NCI-H2081 treated with DMSO at 0.1 percent for 48 hours (cell line): Measurements from ENCODE around the gene ADAMTSL4.
"Not testable (repeated sequence)": the region's sequence is repeated elsewhere in the genome, so short reads cannot be mapped to it uniquely, and the experiment has no call there.

Experiments
- DNase-seq: peaks from one replicate; lab custom pipeline; 2025; lab: John Stamatoyannopoulos, UW

ADAMTSL4 gene

DNA sequence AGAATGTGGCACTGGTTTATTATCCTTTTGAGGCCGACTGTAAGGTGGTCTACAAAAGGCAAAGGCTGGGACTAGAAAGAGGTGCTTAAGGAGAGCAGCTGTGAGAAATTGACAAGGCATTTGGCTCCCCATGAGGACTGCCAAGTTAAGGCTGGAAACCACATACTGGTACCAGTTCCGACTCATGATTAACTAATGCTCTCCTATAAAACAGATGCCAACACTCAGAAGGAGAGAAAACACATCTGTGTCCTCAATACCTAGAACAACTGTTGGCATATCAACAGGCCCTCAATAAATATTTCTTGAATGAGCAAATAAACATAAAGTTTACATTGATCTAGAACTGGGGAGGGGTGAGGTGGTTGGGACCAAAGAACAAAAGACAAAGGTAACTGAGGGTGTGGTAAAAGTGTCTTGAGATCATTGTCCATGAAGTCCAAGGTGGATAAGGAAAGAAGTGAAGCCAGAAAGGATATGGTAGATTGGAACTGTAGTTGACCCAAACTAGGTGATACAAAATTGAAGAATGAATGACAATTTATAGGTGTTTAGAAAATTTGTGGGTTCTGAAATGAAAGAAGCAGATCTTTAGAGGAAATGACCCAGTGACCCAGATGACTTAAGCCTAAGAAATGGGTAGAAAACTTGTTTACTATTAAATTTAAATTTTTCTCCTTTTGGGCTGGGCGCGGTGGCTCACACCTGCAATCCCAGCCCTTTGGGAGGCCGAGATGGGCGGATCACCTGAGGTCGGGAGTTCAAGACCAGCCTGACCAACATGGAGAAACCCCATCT lies 47.1 kb downstream of the ADAMTSL4 start:
- DNase-seq = no peak

- no peak for DNase-seq
These were observed 47.8 kb downstream of the ADAMTSL4 start for GRCh38 chr1:150596976-150597375.

DNA sequence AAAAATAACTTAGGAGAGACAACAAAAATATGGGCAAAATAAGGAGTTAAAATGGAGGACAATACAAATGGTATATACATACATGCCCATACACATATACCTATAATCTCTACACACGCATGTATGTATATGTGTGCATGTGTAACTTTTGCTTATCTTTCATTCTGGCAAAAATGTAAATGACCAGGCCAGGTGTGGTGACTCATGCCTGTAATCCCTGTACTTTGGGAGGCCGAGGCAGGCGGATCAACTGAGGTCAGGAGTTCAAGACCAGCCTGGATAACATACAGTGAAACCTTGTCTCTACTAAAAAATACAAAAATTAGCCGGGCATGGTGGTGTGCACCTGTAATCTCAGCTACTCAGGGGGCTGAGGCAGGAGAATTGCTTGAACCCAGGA lies 49.1 kb downstream of the ADAMTSL4 start:
- not testable (repeated sequence) for DNase-seq

DNA sequence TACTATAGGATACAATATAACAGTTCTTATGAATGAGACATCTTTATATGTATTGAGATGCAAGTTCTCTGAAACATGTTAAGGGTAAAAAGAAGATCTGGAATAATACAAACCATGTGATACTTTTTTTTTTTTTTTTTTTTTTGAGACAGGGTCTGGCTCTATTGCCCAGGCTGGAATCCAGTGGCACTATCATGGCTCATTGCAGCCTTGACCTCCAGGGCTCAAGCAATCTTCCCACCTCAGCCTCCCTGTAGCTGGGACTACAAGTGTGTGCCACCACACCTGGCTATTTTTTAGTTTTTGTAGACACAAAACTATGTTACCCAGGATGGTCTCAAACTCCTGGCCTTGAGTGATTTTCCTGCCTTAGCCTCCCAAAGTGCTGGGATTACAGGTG lies 52.3 kb downstream of the ADAMTSL4 start:
- DNase-seq = no peak

DNA sequence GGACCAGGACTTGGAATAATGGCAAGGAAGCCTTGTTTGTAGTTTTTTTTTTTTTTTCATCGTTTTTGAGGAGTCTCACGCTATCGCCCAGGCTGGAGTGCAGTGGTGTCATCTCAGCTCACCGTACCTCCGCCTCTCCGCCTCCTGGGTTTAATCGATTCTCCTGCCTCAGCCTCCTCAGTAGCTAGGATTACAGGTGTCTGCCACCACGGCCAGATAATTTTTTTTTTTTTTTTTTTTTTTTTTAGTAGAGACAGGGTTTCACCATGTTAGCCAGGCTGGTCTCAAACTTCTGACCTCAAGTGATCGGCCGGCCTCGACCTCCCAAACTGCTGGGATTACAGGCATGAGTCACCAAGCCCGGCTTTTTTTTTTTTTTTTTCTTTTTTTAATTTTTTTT lies 53.2 kb downstream of the ADAMTSL4 start:
- DNase-seq = not testable (repeated sequence)

GRCh38 chr1:150603711-150604110 lies 54.5 kb downstream of the ADAMTSL4 start:
- no peak for DNase-seq

DNA sequence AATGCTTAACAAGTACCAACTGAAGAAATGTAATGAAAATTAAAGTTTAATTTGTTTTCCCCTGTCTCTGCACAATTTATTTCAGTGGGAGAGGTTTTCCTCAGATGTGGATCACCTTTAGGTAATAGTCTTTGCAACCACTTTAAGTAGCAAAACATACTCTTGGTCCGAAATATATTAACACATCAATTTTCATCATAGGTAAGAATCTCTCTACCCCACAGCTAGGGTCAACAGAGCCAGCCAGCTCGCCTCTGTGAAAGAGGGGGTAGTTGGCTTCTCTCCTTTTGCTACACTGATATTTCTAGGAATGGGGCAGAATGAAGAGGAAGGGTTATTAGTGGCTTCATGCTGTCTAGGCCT lies 55.0 kb downstream of the ADAMTSL4 start:
- no peak for DNase-seq

DNA sequence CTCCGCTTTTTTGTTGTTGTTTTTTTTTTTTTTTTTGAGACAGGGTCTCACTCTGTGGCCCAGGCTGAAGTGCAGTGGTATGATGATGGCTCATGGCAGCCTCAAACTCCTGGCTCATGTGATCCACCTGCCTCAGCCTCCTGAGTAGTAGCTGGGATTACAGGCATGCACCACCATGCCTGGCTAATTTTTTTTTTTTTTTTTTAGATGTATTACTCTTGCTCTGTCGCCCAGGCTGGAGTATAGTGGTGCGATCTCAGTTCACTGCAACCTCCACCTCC lies 56.2 kb downstream of the ADAMTSL4 start:
- not testable (repeated sequence) for DNase-seq

GRCh38 chr1:150606463-150607142 lies 57.4 kb downstream of the ADAMTSL4 start:
- DNase-seq = no peak

DNA sequence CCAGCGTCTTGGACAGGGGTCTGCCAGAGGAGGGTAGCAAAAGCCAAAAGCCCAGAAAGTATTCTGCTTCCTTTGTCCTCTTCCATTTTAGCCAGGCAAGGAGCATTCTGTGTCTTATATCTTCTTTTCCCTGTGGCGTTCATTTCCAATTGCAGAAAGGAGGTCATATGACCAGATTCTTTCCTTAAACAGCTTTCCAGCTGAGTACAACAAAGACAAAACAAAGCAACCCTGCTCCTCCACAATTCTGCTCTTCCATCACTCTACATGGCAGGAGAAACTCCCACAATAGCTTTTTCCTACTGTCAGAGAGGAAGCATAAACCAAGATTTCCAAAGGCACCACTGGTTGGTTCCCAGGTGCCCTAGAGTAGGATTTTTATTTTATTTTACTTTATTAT lies 60.5 kb downstream of the ADAMTSL4 start:
- no peak for DNase-seq
